GM12872 (cell line): ENCODE data around the gene PAQR5.

Source experiments
- TF ChIP-seq, protein P1 (sequence below): IDR thresholded peaks from 3 replicates; pipeline ENCODE4 v1.5.1; 2011; ENCODE audit warnings: low read depth, mild to moderate bottlenecking, low read length, moderate library complexity; ENCODE audit not compliant: insufficient read depth

Gene PAQR5

GRCh38 chr15:69413822-69414700, 115.3 kb downstream of the PAQR5 start, which contains the start of gene KIF23:
TSS of gene KIF23 (plus strand) at chr15:69414349. CDS start at chr15:69414466, 117 bp downstream.
- TF ChIP-seq, protein P1, sequence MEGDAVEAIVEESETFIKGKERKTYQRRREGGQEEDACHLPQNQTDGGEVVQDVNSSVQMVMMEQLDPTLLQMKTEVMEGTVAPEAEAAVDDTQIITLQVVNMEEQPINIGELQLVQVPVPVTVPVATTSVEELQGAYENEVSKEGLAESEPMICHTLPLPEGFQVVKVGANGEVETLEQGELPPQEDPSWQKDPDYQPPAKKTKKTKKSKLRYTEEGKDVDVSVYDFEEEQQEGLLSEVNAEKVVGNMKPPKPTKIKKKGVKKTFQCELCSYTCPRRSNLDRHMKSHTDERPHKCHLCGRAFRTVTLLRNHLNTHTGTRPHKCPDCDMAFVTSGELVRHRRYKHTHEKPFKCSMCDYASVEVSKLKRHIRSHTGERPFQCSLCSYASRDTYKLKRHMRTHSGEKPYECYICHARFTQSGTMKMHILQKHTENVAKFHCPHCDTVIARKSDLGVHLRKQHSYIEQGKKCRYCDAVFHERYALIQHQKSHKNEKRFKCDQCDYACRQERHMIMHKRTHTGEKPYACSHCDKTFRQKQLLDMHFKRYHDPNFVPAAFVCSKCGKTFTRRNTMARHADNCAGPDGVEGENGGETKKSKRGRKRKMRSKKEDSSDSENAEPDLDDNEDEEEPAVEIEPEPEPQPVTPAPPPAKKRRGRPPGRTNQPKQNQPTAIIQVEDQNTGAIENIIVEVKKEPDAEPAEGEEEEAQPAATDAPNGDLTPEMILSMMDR: no peak

GRCh38 chr15:69414701-69415167, 116.0 kb downstream of the PAQR5 start:
- TF ChIP-seq, protein P1: no peak

GRCh38 chr15:69415381-69415780, 116.7 kb downstream of the PAQR5 start:
- TF ChIP-seq, protein P1: no peak

GRCh38 chr15:69417581-69417980, 118.9 kb downstream of the PAQR5 start:
- TF ChIP-seq, protein P1: no peak

GRCh38 chr15:69421498-69421897, 122.8 kb downstream of the PAQR5 start:
- TF ChIP-seq, protein P1: no peak

- TF ChIP-seq, protein P1: no peak
Observed at GRCh38 chr15:69422336-69422895, 123.7 kb downstream of the PAQR5 start.

GRCh38 chr15:69424001-69424400, 125.3 kb downstream of the PAQR5 start:
- TF ChIP-seq, protein P1: no peak
